Omental fat pad (tissue), 4 donors: Measurements from ENCODE around the gene ODF4. TPM values are rescaled to one million over a fixed set of nuclear protein-coding genes. Genes with fewer than 3 reads are reported as not detected.

ENCODE experiments used
- ATAC-seq: fragments of 150-250 bp; one replicate; pipeline ENCODE4 v1.9.1; 2016; ENCODE audit warnings: mild to moderate bottlenecking, moderate library complexity; ENCODE audit not compliant: low FRiP score
- DNase-seq: peaks from one replicate; pipeline ENCODE4 v3.0.0-alpha.2; 2019; ENCODE audit warnings: low spot score
- CTCF ChIP-seq, 3 donors: fragments of 450-650 bp; IDR thresholded peaks; one replicate each; pipeline ENCODE4 v1.5.1; 2016 to 2017; ENCODE audit warnings: antibody characterized with exemption in 3 of 3, mild to moderate bottlenecking in 3 of 3, moderate library complexity in 2 of 3
- total RNA-seq, 4 donors: library from RNA; depleted of rRNA; stranded (reverse); fragments of >200 nt; gene quantifications; one replicate each; pipeline ENCODE4 v1.1.0, GENCODE V29; 2016

Gene ODF4
- total RNA-seq, 4 donors from 2014 or later, result not detected

GRCh38 chr17:8384801-8385378, 45.2 kb downstream of the ODF4 start:
- no peak for ATAC-seq
- TF ChIP-seq CTCF (IDR thresholded peaks at IDR 0.05), result no peak
- DNase-seq, result no peak

- ATAC-seq (no peak), DNase-seq (no peak)
- no peak for TF ChIP-seq CTCF (IDR thresholded peaks at IDR 0.05)
Observed at GRCh38 chr17:8386841-8387240, 47.2 kb downstream of the ODF4 start.

GRCh38 chr17:8387914-8388651, 48.4 kb downstream of the ODF4 start:
- no peak for ATAC-seq
- no peak for DNase-seq
- TF ChIP-seq CTCF (IDR thresholded peaks at IDR 0.05), result no peak

- ATAC-seq, result no peak
- DNase-seq, result no peak
- TF ChIP-seq CTCF (IDR thresholded peaks at IDR 0.05), result no peak
Observed at GRCh38 chr17:8391711-8392110, 52.1 kb downstream of the ODF4 start.

GRCh38 chr17:8392274-8392673, 52.6 kb downstream of the ODF4 start:
- ATAC-seq, result no peak

GRCh38 chr17:8392674-8393469, 53.2 kb downstream of the ODF4 start:
- DNase-seq (no peak), ATAC-seq (no peak)
- no peak for TF ChIP-seq CTCF (IDR thresholded peaks at IDR 0.05)

More at GRCh38 chr17:8392274-8392673, 52.6 kb downstream of the ODF4 start:
- TF ChIP-seq CTCF (IDR thresholded peaks at IDR 0.05), result no peak
- no peak for DNase-seq
